ENCODE data around the gene ZNF311.

Gene ZNF311

GRCh38 chr6:29005183-29005885 lies at the start of gene ZNF311:
Gene ZNF311 (minus strand): TSS chr6:29005315. CDS start chr6:29003954, 1,361 bp downstream.
- DNase-seq: peak in 23 of 58 donors; percentile 2 to 41 (median 12)

- no peak for DNase-seq
Measured at GRCh38 chr6:29051680-29052079, 46.6 kb upstream of the ZNF311 start.

- DNase-seq: no peak
Measured at GRCh38 chr6:29045075-29045474, 40.0 kb upstream of the ZNF311 start, which contains the start of gene OR2W1. Gene OR2W1 (minus strand): TSS chr6:29045175. CDS start chr6:29045175, 0 bp downstream.

GRCh38 chr6:29035951-29036350 lies 30.8 kb upstream of the ZNF311 start:
- no peak for DNase-seq

GRCh38 chr6:29028821-29029220 lies 23.7 kb upstream of the ZNF311 start:
- no peak for DNase-seq

GRCh38 chr6:29025927-29026585 lies 20.9 kb upstream of the ZNF311 start:
- DNase-seq: no peak

GRCh38 chr6:29021434-29021833 lies 16.3 kb upstream of the ZNF311 start:
- no peak for DNase-seq

GRCh38 chr6:29019629-29020028 lies 14.5 kb upstream of the ZNF311 start:
- DNase-seq: no peak

- DNase-seq: no peak
Measured at GRCh38 chr6:29017428-29017802, 12.3 kb upstream of the ZNF311 start.

- peak in 48 of 58 donors; percentile 2 to 80 (median 32) for DNase-seq
Measured at GRCh38 chr6:29016559-29017427, 11.7 kb upstream of the ZNF311 start.

- no peak for DNase-seq
Measured at GRCh38 chr6:29014729-29015608, 9.9 kb upstream of the ZNF311 start.

- DNase-seq: peak in 23 of 58 donors; percentile 1 to 44 (median 16)
Measured at GRCh38 chr6:29011276-29011734, 6.2 kb upstream of the ZNF311 start.

GRCh38 chr6:29009358-29009757 lies 4.2 kb upstream of the ZNF311 start:
- no peak for DNase-seq

- DNase-seq: no peak
Measured at GRCh38 chr6:29008089-29008488, 3.0 kb upstream of the ZNF311 start.

GRCh38 chr6:28996844-28997510 lies 8.1 kb downstream of the ZNF311 start:
- no peak for DNase-seq

GRCh38 chr6:28995093-28995650 lies 9.9 kb downstream of the ZNF311 start:
- DNase-seq: no peak

GRCh38 chr6:28988536-28989311 lies 16.4 kb downstream of the ZNF311 start:
- peak in 3 of 58 donors; percentile 1 to 13 (median 11) for DNase-seq

GRCh38 chr6:28985462-28986164 lies 19.5 kb downstream of the ZNF311 start:
- peak in 55 of 58 donors; percentile 10 to 88 (median 65) for DNase-seq

Measured in anterior cingulate cortex (tissue), 58 donors.